HG03378 (cell line): Measurements from ENCODE around the gene DMRT1.
"Not testable (repeated sequence)": the region's sequence is repeated elsewhere in the genome, so short reads cannot be mapped to it uniquely, and the experiment has no call there.

ENCODE experiments used
- ATAC-seq: cut with Tn5 transposase; IDR thresholded peaks from one replicate; pipeline ENCODE4 v1.9.1; 2021; ENCODE audit warnings: mild to moderate bottlenecking, moderate library complexity; ENCODE audit not compliant: unreplicated experiment

The DMRT1 gene

GRCh38 chr9:852539-852938 is 11.0 kb downstream of the DMRT1 start:
- ATAC-seq: no peak

DNA sequence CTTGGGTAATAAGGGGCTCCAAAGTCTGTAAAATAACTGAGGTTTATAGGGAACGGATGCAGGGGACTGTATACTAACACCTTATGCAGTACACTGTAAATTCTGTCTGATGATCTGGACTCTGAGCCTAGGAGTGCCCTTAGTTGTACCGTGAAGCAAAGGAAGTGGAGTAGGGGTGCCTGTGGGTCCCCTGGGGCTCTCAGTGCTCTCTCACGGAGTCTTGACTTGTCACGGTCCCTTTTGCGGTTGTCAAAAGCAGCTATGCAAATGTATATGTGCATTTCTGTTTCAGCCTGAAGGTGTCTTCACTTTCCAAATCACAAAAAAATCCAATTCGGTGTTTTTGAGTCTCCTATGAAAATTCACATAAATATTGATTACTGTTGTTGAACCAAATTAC is 17.8 kb downstream of the DMRT1 start:
- ATAC-seq: peak; percentile 100

DNA sequence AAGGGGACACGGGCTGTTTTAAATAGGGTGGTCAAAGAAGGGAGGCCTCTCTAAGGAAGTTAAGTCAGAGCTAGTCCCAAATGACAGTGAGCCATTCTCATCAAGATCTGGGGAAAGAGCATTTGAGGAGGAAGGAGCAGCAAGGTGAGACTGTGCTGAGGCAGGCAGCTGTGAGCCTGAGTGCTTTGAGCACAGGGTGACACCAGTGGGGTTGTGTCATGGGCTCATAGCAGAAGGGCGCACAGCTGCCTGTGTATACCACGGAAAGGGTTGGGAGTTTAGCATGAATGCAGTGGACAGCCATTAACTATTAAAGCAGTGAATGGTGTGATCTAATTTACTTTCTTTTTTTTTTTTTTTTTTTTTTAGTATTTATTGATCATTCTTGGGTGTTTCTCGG is 19.2 kb downstream of the DMRT1 start:
- ATAC-seq: no peak

DNA sequence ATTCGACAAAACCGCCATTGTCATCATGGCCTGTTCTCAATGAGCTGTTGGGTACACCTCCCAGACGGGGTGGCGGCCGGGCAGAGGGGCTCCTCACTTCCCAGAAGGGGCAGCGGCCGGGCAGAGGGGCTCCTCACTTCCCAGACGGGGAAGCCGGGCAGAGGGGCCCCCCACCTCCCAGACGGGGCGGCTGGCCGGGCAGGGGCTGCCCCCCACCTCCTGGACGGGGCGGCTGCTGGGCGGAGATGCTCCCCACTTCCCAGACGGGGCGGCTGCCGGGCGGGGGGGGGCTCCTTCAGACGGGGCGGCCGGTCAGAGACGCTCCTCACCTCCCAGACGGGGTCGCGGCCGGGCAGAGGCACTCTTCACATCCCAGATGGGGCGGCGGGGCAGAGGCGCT is 20.0 kb downstream of the DMRT1 start:
- ATAC-seq: not testable (repeated sequence)

DNA sequence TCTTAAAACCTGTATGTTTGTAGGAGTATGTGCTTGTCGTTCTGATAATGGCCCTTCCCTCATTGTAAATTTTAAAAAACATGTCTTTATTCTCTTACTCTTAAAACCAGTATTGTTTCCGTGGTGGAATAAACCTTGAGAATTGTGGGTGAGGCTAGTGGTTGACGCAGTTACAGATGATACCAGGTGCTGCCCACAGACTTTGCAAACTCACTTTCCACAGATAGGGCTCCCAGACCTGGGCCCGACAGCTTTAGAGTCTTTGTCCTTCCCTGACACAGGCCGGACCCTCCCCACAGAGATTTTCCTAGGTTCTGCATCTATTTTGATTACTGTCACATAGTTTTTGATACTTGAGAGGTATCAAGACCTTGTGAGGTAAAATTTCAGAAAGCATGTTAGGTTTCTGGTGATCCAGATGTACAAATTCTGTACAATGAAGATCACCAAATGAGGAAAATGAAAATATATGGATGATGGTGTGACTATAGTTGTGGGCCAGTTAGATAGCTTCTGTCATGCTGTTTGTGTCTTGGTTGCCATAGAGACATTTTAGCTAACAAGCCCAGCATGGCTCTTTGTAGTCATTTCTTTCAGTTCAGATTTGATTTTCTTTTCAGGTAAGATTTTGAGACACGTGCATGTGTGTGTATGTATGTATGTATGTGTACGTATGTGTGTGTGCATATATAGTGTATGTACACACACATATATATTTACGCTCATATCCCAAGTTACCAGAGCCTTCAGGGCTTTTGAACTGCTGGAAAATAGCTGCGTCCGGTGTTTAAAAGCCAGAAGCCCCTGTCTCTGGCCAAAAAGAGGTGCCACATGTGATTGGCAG is 33.8 kb downstream of the DMRT1 start:
- no peak for ATAC-seq

GRCh38 chr9:876425-876824 is 34.9 kb downstream of the DMRT1 start:
- ATAC-seq: no peak

GRCh38 chr9:878239-878638 is 36.7 kb downstream of the DMRT1 start:
- no peak for ATAC-seq

DNA sequence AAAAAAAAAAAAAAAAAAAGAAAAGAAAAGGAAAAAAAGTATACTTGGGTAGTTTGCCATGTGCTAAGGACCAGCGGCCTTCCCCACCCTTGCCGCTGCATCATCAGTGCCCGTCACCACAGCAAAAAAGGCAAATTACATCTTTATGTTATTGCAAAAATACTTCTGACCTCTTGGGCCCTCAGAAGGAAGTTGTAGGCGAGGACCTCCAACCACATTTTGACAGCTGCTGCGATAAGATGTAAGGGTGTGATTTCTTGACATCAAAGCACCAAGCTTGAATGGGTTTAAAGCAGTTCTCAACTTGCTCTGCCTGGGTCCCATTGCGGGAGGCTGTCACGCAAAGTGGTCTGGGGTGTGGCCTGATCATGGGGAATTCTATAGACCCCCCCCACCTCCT is 39.2 kb downstream of the DMRT1 start:
- peak; percentile 56 for ATAC-seq

- no peak for ATAC-seq
Measured at GRCh38 chr9:882416-882924, 41.0 kb downstream of the DMRT1 start.

DNA sequence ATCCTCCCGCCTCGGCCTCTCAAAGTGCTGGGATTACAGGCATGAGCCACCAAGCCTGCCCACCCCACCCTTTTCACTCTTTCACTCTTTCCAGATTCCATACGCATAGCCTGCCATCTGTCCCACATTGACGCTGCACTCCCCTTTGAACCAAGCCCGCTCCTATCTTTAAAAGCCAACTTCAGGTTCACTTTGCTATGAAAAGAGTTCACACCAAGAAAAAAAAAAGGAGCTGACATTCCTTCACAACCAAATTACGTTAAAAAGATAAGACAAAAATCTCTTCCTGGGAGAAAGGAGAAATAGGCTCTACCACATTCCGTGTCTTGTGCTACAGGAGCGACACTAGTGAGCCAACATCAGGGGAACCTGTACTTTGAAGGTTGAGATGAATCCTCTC is 41.5 kb downstream of the DMRT1 start:
- no peak for ATAC-seq

DNA sequence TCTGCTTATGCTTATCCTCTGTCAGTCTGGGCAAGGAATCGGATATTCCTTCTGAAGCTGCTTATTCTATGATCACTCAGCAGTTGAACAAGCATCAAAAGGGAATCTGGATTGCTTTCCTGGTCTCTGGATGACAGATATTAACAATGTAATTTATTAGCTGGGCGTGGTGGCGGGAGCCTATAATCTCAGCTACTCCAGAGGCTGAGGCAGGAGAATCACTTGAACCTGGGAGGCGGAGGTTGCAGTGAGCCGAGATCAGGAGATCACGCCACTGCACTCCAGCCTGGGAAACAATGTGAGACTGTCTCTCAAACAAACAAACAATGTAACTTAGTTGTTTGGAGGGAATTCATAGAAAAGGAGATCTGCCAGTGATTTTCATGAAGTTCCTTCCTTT is 45.4 kb downstream of the DMRT1 start:
- no peak for ATAC-seq

- no peak for ATAC-seq
Measured at GRCh38 chr9:892123-892522, 50.6 kb downstream of the DMRT1 start.

GRCh38 chr9:893115-893514 is 51.6 kb downstream of the DMRT1 start:
- no peak for ATAC-seq

DNA sequence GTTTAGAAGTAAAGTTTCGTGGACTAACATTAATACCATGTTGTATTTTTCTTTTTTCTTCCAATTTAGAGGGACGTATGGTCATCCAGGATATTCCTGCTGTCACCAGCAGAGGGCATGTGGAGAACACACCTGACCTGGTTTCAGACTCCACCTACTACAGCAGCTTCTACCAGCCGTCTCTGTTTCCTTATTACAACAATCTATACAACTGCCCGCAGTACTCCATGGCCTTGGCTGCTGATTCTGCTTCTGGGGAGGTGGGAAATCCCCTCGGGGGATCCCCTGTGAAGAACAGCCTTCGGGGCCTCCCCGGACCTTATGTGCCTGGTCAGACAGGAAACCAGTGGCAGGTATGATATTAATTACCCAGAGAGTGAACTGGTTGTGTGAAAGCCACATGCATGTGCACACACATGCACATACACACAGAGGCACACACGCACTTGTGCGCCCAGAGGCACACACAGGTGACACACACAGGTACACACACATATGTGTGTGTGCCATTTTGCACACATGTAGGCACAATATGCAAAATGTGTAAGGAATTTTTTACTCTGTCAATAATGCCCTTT is 52.4 kb downstream of the DMRT1 start:
- ATAC-seq: peak; percentile 100

- ATAC-seq: no peak
Measured at GRCh38 chr9:899440-900184, 58.1 kb downstream of the DMRT1 start.

- ATAC-seq: no peak
Measured at GRCh38 chr9:903886-904285, 62.4 kb downstream of the DMRT1 start.

DNA sequence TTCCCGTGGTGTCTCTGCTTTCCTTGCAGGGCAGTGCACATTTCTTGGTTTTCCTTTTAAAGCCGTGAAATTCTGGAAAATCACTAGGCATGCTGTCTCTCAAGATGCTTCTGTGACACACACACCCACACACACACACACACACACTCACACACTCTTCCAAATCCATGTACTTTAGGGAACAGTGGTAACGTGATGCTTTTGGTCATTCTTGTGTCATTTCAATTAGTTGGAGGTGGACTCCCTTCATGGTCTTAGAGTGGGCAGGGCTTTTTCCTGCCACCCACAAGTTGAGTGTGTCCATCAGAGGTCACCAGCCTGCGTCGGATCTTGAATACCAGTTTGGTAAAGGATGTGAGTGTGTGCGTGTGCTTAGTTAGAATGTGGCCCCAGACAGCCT is 64.4 kb downstream of the DMRT1 start:
- ATAC-seq: no peak

DNA sequence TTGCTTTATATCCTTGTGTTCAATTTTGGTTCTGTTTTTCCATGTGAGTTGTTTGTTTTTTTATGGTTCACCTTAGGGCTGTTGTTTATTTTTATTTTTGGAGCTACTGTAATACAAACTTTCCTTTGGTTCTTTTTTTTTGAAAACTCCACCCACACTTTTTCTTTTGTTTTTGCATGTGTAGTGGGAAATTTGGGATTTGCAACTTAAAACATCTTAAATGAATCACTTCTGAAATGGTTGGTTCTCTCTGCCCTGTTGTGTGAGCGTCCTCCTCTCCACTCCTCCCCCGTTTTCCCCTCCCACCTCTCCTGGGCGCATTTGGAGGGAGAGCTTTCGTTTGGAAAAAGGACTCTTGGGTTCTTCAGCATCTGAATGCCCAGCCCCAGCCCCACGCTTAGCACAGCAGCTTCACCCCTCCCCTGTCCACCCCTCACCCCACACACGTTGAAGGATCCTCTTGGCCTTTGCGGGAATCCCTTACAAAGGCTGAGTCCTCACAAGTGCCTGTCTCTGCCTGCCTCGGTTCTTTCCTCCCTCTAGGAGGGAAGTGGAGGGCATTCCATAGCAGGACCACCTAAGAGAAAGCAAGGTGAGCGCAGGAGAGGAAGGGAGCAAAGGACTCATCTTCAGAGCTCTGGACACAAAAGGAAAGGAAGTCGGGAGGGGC is 67.2 kb downstream of the DMRT1 start:
- no peak for ATAC-seq

DNA sequence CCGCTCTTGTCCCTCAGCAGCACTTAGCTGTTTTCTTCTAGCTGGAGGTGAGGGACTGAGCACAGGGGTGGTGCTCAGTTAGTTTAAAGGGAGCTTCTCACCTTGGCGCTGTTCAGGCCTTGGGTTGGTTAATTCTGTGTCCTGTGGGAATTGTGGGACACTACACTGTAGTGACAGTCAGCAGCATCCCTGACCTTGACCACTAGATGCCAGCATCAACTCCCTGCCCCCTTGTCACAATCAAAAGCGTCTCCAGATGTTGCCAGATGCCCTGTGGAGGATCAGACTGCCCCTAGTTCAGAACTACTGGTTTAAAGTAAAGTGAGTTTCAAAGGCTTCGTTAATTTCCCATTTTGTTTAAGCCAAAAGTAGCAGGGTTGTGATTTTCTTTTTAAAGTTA is 69.5 kb downstream of the DMRT1 start:
- ATAC-seq: no peak

DNA sequence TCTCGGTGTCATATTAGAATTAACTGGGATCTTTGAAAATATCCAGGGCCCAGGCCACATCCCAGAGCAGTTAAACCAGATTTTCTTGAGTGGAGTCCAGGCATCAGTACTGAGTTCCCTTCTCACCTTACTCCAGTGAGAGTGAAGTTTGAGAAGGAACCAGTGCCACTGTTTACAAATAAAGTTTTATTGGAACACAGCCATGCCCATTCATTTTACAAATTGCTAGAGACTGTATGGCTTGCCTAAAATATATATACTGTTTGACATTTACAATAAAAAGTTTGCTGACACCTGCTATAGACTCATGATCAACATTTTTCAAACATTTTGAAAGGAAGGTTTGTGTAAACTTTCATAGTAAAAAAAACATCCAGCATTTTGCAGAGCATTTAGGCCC is 71.3 kb downstream of the DMRT1 start:
- no peak for ATAC-seq

DNA sequence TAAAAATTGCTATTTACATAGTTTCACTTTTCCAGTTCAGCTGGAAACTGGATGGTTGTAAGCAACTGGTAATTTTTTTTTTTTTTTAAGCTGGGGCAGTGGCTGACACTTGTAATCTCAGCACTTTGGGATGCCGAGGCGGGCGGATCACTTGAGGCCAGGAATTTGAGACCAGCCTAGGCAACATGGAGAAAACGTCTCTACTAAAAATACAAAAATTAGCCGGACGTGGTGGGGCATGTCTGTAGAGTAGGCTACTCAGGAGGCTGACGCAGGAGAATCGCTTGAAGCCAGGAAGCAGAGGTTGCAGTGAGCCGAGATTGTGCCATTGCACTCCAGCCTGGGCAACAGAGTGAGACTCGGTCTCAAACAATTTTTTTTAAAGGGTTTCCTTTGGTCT is 72.0 kb downstream of the DMRT1 start:
- ATAC-seq: not testable (repeated sequence)
